Upper lobe of left lung (tissue), 6 donors: ENCODE data around the gene SERPINB11. TPM values are rescaled to one million over a fixed set of nuclear protein-coding genes. Genes with fewer than 3 reads are reported as not detected.

ENCODE experiments used
- ATAC-seq, 2 donors: fragments of 200-7000 bp; cut with Tn5 transposase; one replicate each; pipeline ENCODE4 v1.9.1; 2022; ENCODE audit warnings: mild to moderate bottlenecking in 2 of 2, moderate library complexity in 2 of 2; ENCODE audit not compliant: low FRiP score in 2 of 2
- DNase-seq, 2 donors: peaks; one replicate each; pipeline ENCODE4 v3.0.0-alpha.2; 2019 to 2020
- H3K27ac ChIP-seq, 4 donors: fragments of 200-600 bp; sonication (generic); one replicate each; pipeline ENCODE4 v1.5.1; 2016 to 2019
- H3K27me3 ChIP-seq, 4 donors: fragments of 200-600 bp; sonication (generic); one replicate each; pipeline ENCODE4 v1.5.1; 2017 to 2019
- H3K36me3 ChIP-seq, 4 donors: fragments of 200-600 bp; sonication (generic); one replicate each; pipeline ENCODE4 v1.5.1; 2016 to 2019
- H3K4me1 ChIP-seq, 4 donors: fragments of 200-600 bp; sonication (generic); one replicate each; pipeline ENCODE4 v1.5.1; 2018 to 2019
- H3K4me3 ChIP-seq, 4 donors: fragments of 200-600 bp; sonication (generic); one replicate each; pipeline ENCODE4 v1.5.1; 2017 to 2019; ENCODE audit warnings: mild to moderate bottlenecking in 2 of 4, moderate library complexity in 1 of 4
- H3K9me3 ChIP-seq, 4 donors: fragments of 200-600 bp; sonication (generic); one replicate each; pipeline ENCODE4 v1.5.1; 2018 to 2019
- EP300 ChIP-seq, 4 donors: sonication (generic); formaldehyde crosslinking; IDR thresholded peaks; one replicate each; pipeline ENCODE4 v1.5.1; 2017; ENCODE audit warnings: antibody characterized with exemption in 4 of 4, control low read depth in 2 of 4
- POLR2A ChIP-seq, 4 donors: fragments of 450-650 bp; IDR thresholded peaks; one replicate each; pipeline ENCODE4 v1.5.1; 2016 to 2017; ENCODE audit warnings: antibody characterized with exemption in 4 of 4, mild to moderate bottlenecking in 2 of 4
- POLR2AphosphoS5 ChIP-seq, 2 donors: sonication (generic); formaldehyde crosslinking; IDR thresholded peaks; one replicate each; pipeline ENCODE4 v1.5.1; 2017; ENCODE audit warnings: antibody characterized with exemption in 2 of 2
- WGBS, 2 donors: methylation state at CpG; one replicate each; pipeline ENCODE4 v1.1.5; 2017 to 2018; 5-methylcytosine and 5-hydroxymethylcytosine counted together
- total RNA-seq, 6 donors: library from RNA; depleted of rRNA in 4 of 6; stranded (reverse); fragments of >200 nt in 4 of 6; gene quantifications; one replicate each; pipeline versions ENCODE4 v1.1.0 to v1.2.1, GENCODE V29; 2016 to 2021
- TF ChIP-seq, protein P1 (sequence below), 6 experiments: fragments of 450-650 bp in 4 of 6; fragments of 200-600 bp in 2 of 6; sonication (generic) in 2 of 6; IDR thresholded peaks; one replicate each; pipeline ENCODE4 v1.5.1; 2016 to 2019; ENCODE audit warnings: antibody characterized with exemption in 6 of 6
- donor health status: DM: no; HTN: no; CAD: no; lungs with moderate emphysema.
- donor health status: DM: no; HTN: yes; CAD: no; lungs with severe emphysema.

SERPINB11 gene
- total RNA-seq, 6 donors from 2014 or later: 0.46 to 12.8 TPM; not detected in 4

DNA sequence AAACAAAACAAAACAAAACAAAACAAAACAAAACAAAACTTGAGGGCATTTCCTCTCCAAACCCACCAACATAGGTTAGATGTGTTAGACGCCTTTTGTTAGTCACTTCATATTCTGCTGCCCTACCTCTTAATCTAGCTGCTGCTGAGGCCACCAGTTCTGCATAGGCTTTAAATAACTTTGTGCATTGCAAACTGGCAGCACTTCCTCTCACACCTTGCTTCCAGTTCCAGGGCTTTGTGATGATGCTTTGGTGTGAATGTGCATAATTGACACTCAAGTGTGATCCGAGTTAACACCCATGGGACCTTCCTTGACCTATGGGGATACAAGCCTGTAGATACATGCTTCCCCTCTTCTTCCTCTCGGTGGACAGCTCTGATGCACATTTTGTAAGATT lies 2.3 kb upstream of the SERPINB11 start:
- no peak overlapping the region for H3K4me3 ChIP-seq
- DNase-seq (no peak), ATAC-seq (no peak)
- H3K27me3 ChIP-seq: no peaks in the 10 kb centered on the region
- no peak overlapping the region for H3K27ac ChIP-seq
- no peaks in the 10 kb centered on the region for H3K9me3 ChIP-seq
- no peak for TF ChIP-seq EP300 (IDR thresholded peaks at IDR 0.05)
- TF ChIP-seq, protein P1, sequence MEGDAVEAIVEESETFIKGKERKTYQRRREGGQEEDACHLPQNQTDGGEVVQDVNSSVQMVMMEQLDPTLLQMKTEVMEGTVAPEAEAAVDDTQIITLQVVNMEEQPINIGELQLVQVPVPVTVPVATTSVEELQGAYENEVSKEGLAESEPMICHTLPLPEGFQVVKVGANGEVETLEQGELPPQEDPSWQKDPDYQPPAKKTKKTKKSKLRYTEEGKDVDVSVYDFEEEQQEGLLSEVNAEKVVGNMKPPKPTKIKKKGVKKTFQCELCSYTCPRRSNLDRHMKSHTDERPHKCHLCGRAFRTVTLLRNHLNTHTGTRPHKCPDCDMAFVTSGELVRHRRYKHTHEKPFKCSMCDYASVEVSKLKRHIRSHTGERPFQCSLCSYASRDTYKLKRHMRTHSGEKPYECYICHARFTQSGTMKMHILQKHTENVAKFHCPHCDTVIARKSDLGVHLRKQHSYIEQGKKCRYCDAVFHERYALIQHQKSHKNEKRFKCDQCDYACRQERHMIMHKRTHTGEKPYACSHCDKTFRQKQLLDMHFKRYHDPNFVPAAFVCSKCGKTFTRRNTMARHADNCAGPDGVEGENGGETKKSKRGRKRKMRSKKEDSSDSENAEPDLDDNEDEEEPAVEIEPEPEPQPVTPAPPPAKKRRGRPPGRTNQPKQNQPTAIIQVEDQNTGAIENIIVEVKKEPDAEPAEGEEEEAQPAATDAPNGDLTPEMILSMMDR (IDR thresholded peaks at IDR 0.05): no peak
- no peak for TF ChIP-seq POLR2A (IDR thresholded peaks at IDR 0.05)
- no peak for TF ChIP-seq POLR2AphosphoS5 (IDR thresholded peaks at IDR 0.05)
- WGBS, 2 donors: 54 to 71% methylated on average over 3 of the region's 3 CpGs
- no peaks in the 10 kb centered on the region for H3K36me3 ChIP-seq
- no peaks in the 10 kb centered on the region for H3K4me1 ChIP-seq

DNA sequence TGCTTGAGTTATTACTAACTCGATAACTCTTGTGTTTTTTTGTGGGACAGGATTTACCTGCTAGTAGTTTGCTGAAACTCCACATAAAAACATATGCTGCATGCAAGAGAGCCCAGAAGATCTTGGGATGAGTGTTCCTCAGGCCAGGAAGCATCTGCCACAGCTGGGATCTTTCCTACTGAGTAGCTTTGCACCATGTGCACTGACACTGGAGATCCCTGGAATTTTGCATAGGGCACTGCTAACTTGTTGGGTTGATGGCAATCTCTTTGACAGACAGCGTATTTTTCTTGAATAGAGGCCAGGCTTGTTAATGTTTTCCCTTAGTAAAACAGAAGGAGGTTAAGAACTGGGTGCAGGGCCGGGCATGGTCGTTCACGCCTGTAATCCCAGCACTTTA lies 808 bp upstream of the SERPINB11 start:
- DNase-seq (no peak), ATAC-seq (no peak)
- no peak for TF ChIP-seq EP300 (IDR thresholded peaks at IDR 0.05)
- TF ChIP-seq POLR2AphosphoS5 (IDR thresholded peaks at IDR 0.05): no peak
- TF ChIP-seq, protein P1 (IDR thresholded peaks at IDR 0.05): no peak
- TF ChIP-seq POLR2A (IDR thresholded peaks at IDR 0.05): no peak
- Histone ChIP-seq H3K4me1 (no peaks in the 10 kb centered on the region), H3K4me3 (no peak overlapping the region), H3K27me3 (no peaks in the 10 kb centered on the region), H3K9me3 (no peaks in the 10 kb centered on the region), H3K27ac (no peak overlapping the region), H3K36me3 (no peaks in the 10 kb centered on the region)
- WGBS, 2 donors: 71 to 75% methylated on average over 5 of the region's 5 CpGs

DNA sequence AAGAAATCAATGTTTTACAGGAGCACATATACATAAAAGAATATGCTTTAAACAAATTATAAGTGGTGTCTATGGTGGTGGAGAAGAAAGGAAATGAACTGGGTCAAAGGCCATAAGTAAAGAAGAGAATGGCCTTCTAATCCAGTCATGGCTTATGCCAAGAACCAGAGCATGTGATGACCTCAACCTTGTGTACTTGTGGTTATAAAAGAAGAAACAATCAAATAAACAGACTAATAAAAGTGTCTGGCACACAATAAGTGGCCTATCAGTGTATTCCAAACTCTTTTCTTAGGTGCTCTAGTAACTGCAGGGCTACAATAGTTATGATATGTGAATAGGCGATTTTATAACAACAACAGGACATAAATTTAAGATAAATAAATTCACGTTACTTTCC lies 2.6 kb downstream of the SERPINB11 start:
- Histone ChIP-seq H3K36me3 (no peaks in the 10 kb centered on the region), H3K9me3 (no peaks in the 10 kb centered on the region), H3K4me1 (no peaks in the 10 kb centered on the region), H3K27me3 (no peaks in the 10 kb centered on the region), H3K27ac (no peak overlapping the region), H3K4me3 (no peak overlapping the region)
- DNase-seq: no peak
- 80 to 82% methylated on average over 2 of the region's 2 CpGs for WGBS, 2 donors
- ATAC-seq: no peak
- no peak for TF ChIP-seq EP300 (IDR thresholded peaks at IDR 0.05)
- TF ChIP-seq POLR2AphosphoS5 (IDR thresholded peaks at IDR 0.05): no peak
- no peak for TF ChIP-seq POLR2A (IDR thresholded peaks at IDR 0.05)

DNA sequence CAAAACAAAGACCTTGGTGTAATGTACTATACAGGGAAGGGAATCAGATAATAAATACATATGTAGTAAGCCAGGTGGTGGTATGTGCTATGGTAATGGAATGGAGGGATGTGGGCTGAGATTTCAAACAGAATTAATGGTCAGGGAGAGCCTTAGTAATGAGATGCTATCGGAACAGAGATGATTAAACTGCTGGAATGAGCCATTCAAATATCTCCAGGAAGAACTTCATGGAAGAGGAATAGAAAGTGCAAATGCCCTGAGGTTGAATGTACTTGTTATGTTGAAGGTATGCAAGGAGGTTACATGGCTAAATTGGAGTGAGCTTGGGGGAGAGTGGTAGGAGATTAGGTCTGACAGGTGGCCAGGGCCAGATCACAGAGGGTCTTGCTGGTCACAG lies 5.1 kb downstream of the SERPINB11 start:
- no peak for ATAC-seq
- DNase-seq: no peak
- TF ChIP-seq, protein P1 (IDR thresholded peaks at IDR 0.05): no peak
- TF ChIP-seq POLR2AphosphoS5 (IDR thresholded peaks at IDR 0.05): no peak
- TF ChIP-seq POLR2A (IDR thresholded peaks at IDR 0.05): no peak
- no peak for TF ChIP-seq EP300 (IDR thresholded peaks at IDR 0.05)
- Histone ChIP-seq H3K27ac (no peak overlapping the region), H3K4me3 (no peak overlapping the region), H3K4me1 (no peaks in the 10 kb centered on the region), H3K36me3 (no peaks in the 10 kb centered on the region), H3K27me3 (no peaks in the 10 kb centered on the region), H3K9me3 (no peaks in the 10 kb centered on the region)
- 77 to 96% methylated on average over 1 of the region's 1 CpG for WGBS, 2 donors

DNA sequence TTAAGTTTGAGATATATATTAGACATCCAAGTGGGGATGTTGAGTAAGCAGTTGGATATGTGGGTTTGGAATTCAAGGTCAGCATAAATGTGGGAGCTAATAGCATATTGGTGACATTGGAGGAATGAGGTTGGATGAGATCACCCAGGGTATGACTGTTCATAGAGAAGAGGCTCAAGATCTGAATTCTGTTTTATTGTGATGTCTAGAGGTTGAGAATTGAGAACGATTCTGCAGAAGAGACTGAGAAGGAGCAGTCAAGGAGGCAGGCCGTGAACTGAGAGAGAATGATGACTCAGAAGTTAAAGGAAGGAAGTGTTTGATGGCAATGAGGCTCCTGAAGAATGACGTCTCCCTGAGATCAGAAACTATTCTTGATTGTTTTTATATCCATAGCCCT lies 5.9 kb downstream of the SERPINB11 start:
- Histone ChIP-seq H3K27me3 (no peaks in the 10 kb centered on the region), H3K9me3 (peaks cover 0 to 6% (median 2%) of the 10 kb centered on the region in 4 donors), H3K4me1 (no peaks in the 10 kb centered on the region), H3K4me3 (no peak overlapping the region), H3K27ac (no peak overlapping the region), H3K36me3 (no peaks in the 10 kb centered on the region)
- WGBS, 2 donors: 48 to 59% methylated on average over 3 of the region's 3 CpGs
- TF ChIP-seq EP300 (IDR thresholded peaks at IDR 0.05): no peak
- TF ChIP-seq, protein P1 (IDR thresholded peaks at IDR 0.05): no peak
- no peak for TF ChIP-seq POLR2AphosphoS5 (IDR thresholded peaks at IDR 0.05)
- no peak for TF ChIP-seq POLR2A (IDR thresholded peaks at IDR 0.05)
- ATAC-seq (no peak), DNase-seq (no peak)
